Measurements from ENCODE around the gene ASB8.
"Not testable (repeated sequence)": the region's sequence is repeated elsewhere in the genome, so short reads cannot be mapped to it uniquely, and the experiment has no call there.

ASB8 gene

GRCh38 chr12:48131517-48131916 lies 25.8 kb downstream of the ASB8 start:
- DNase-seq, result no peak

- no peak for DNase-seq
These were observed 27.9 kb downstream of the ASB8 start for GRCh38 chr12:48129376-48129775.

GRCh38 chr12:48128800-48129199 lies 28.5 kb downstream of the ASB8 start:
- DNase-seq, result no peak

- no peak for DNase-seq
These were observed 30.2 kb downstream of the ASB8 start for GRCh38 chr12:48126953-48127630.

GRCh38 chr12:48125985-48126384 lies 31.3 kb downstream of the ASB8 start:
- no peak for DNase-seq

- not testable (repeated sequence) for DNase-seq
These were observed 31.8 kb downstream of the ASB8 start for GRCh38 chr12:48125542-48125941.

- DNase-seq, result no peak
These were observed 34.1 kb downstream of the ASB8 start for GRCh38 chr12:48123169-48123568.

- no peak for DNase-seq
These were observed 35.1 kb downstream of the ASB8 start for GRCh38 chr12:48122065-48122834.

- DNase-seq, result no peak
These were observed 35.8 kb downstream of the ASB8 start for GRCh38 chr12:48121522-48121921.

GRCh38 chr12:48119834-48120195 lies 37.5 kb downstream of the ASB8 start:
- no peak for DNase-seq

- DNase-seq, result peak; percentile 41
These were observed 38.1 kb downstream of the ASB8 start, which contains the start of gene PFKM for GRCh38 chr12:48119078-48119833. TSS of gene PFKM (plus strand) at chr12:48119364. CDS start at chr12:48122775, 3,411 bp downstream.

GRCh38 chr12:48118284-48118871 lies 38.9 kb downstream of the ASB8 start:
- no peak for DNase-seq

GRCh38 chr12:48115957-48116356 lies 41.4 kb downstream of the ASB8 start:
- DNase-seq, result no peak

GRCh38 chr12:48111312-48111693 lies 46.0 kb downstream of the ASB8 start:
- not testable (repeated sequence) for DNase-seq

GRCh38 chr12:48110691-48111311 lies 46.5 kb downstream of the ASB8 start:
- DNase-seq, result no peak

- DNase-seq, result no peak
These were observed 47.9 kb downstream of the ASB8 start for GRCh38 chr12:48109424-48109823.

GRCh38 chr12:48106681-48107613 lies 50.4 kb downstream of the ASB8 start:
- DNase-seq, result no peak

GRCh38 chr12:48105867-48106680 lies 51.2 kb downstream of the ASB8 start, which contains the start of gene SENP1:
TSS of gene SENP1 (minus strand) at chr12:48106079. CDS start at chr12:48101472, 4,607 bp downstream.
- peak; percentile 85 for DNase-seq

- peak; percentile 33 for DNase-seq
These were observed 51.9 kb downstream of the ASB8 start for GRCh38 chr12:48105321-48105866.

GRCh38 chr12:48104531-48104930 lies 52.8 kb downstream of the ASB8 start:
- no peak for DNase-seq

Measured in activated CD4-positive, alpha-beta T cell treated with anti-CD3 and anti-CD28 coated beads for 1 hour (primary cell).